HEK293T (cell line): Measurements from ENCODE around the gene FZR1.

Experiments
- ARNT ChIP-seq: fragments of 450-650 bp; IDR thresholded peaks from 2 replicates; pipeline ENCODE4 v1.6.1; 2017; ENCODE audit warnings: mild to moderate bottlenecking
- BHLHE40 ChIP-seq: fragments of 450-650 bp; IDR thresholded peaks from 2 replicates; pipeline ENCODE4 v1.6.1; 2016; ENCODE audit warnings: mild to moderate bottlenecking, moderate library complexity, borderline replicate concordance
- CTBP1 ChIP-seq: fragments of 450-650 bp; IDR thresholded peaks from 2 replicates; pipeline ENCODE4 v1.6.1; 2016; ENCODE audit warnings: borderline replicate concordance
- ELF4 ChIP-seq: fragments of 450-650 bp; IDR thresholded peaks from 2 replicates; pipeline ENCODE4 v1.6.1; 2017; ENCODE audit warnings: antibody characterized with exemption
- FOXA1 ChIP-seq: fragments of 450-650 bp; IDR thresholded peaks from 2 replicates; pipeline ENCODE4 v1.6.1; 2016; ENCODE audit warnings: mild to moderate bottlenecking
- FOXK2 ChIP-seq: fragments of 450-650 bp; IDR thresholded peaks from 2 replicates; pipeline ENCODE4 v1.6.1; 2016; ENCODE audit warnings: mild to moderate bottlenecking
- FOXM1 ChIP-seq: fragments of 450-650 bp; IDR thresholded peaks from 2 replicates; pipeline ENCODE4 v1.6.1; 2017; ENCODE audit warnings: mild to moderate bottlenecking, borderline replicate concordance
- L3MBTL2 ChIP-seq: fragments of 450-650 bp; conservative IDR thresholded peaks from 2 replicates; pipeline ENCODE4 v1.6.1; 2016; ENCODE audit warnings: mild to moderate bottlenecking
- NFRKB ChIP-seq: fragments of 450-650 bp; IDR thresholded peaks from 2 replicates; pipeline ENCODE4 v1.6.1; 2016; ENCODE audit warnings: mild to moderate bottlenecking, moderate library complexity
- PKNOX1 ChIP-seq: fragments of 450-650 bp; IDR thresholded peaks from 2 replicates; pipeline ENCODE4 v1.6.1; 2016
- SP1 ChIP-seq: fragments of 450-650 bp; IDR thresholded peaks from 2 replicates; pipeline ENCODE4 v1.6.1; 2017
- SUZ12 ChIP-seq: fragments of 450-650 bp; IDR thresholded peaks from 2 replicates; pipeline ENCODE4 v1.6.1; 2016; ENCODE audit warnings: mild to moderate bottlenecking
- TARDBP ChIP-seq: fragments of 450-650 bp; IDR thresholded peaks from 2 replicates; pipeline ENCODE4 v1.6.1; 2016
- ZNF384 ChIP-seq: fragments of 450-650 bp; IDR thresholded peaks from 2 replicates; pipeline ENCODE4 v1.6.1; 2016

GRCh38 chr19:3499738-3500428 is 6.2 kb upstream of the FZR1 start:
- TF ChIP-seq SP1 (no peak), BHLHE40 (no peak), ELF4 (no peak), FOXM1 (no peak), FOXK2 (no peak), NFRKB (no peak), TARDBP (no peak), FOXA1 (no peak), ZNF384 (no peak), L3MBTL2 (no peak), CTBP1 (no peak), PKNOX1 (no peak), SUZ12 (no peak), ARNT (no peak)
